HL-60 (cell line): ENCODE data around the gene GGACT.

ENCODE experiments used
- DNase-seq, 2 experiments: peaks; one replicate each; pipeline ENCODE4 v3.0.0-alpha.2; 2010 to 2020; ENCODE audit warnings: low read depth in 1 of 2, low spot score in 1 of 2
- H3K27ac ChIP-seq: fragments of 250-450 bp; sonication (Bioruptor Pico); replicated peaks from 2 replicates; pipeline ENCODE4 v1.5.1; 2020; ENCODE audit warnings: mild to moderate bottlenecking, moderate library complexity
- H3K27me3 ChIP-seq: fragments of 250-450 bp; sonication (Bioruptor Pico); 2 replicates; pipeline ENCODE4 v1.5.1; 2021; ENCODE audit warnings: mild to moderate bottlenecking, moderate library complexity; ENCODE audit not compliant: insufficient read depth, poor library complexity, severe bottlenecking
- H3K4me3 ChIP-seq: replicated peaks from 2 replicates; pipeline ENCODE4 v1.5.1; 2011; ENCODE audit warnings: mild to moderate bottlenecking, control low read depth, low read length; ENCODE audit not compliant: insufficient read depth
- GABPA ChIP-seq: IDR thresholded peaks from 2 replicates; pipeline ENCODE4 v1.6.1; 2012; ENCODE audit warnings: low read depth
- POLR2AphosphoS5 ChIP-seq: IDR thresholded peaks from 2 replicates; pipeline ENCODE4 v1.6.1; 2012; ENCODE audit warnings: low read depth
- SPI1 ChIP-seq: IDR thresholded peaks from 2 replicates; pipeline ENCODE4 v1.6.1; 2012; ENCODE audit warnings: low read depth, mild to moderate bottlenecking, borderline replicate concordance
- TF ChIP-seq, protein P1 (sequence below): IDR thresholded peaks from one replicate; pipeline ENCODE4 v1.5.1; 2011; ENCODE audit warnings: low read length, control low read depth, inconsistent platforms; ENCODE audit not compliant: insufficient read depth
- TF ChIP-seq, protein P2 (sequence below): IDR thresholded peaks from 2 replicates; pipeline ENCODE4 v1.6.1; 2012; ENCODE audit warnings: low read depth; ENCODE audit not compliant: insufficient replicate concordance

GGACT gene

DNA sequence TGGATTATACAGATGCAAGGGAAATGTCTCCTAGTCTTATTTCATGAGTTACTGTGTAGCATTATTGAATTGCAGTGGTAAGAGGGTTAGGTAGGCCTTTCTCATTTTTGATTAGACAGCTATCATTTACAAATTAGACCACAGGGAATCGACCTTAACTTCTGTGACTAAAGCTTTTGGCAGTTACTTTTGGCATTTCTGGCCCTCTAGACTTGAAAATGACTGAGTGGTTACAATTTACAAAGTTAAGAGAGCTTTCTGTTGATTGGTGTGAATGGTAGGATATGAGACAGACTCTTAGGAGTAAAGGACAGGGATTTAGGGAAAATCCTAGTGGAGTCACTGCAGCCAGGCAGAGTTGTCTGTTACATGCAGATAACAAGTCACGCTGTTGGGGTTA lies 86.1 kb downstream of the GGACT start:
- DNase-seq = no peak
- H3K27ac ChIP-seq = no peak overlapping the region
- TF ChIP-seq, protein P1, sequence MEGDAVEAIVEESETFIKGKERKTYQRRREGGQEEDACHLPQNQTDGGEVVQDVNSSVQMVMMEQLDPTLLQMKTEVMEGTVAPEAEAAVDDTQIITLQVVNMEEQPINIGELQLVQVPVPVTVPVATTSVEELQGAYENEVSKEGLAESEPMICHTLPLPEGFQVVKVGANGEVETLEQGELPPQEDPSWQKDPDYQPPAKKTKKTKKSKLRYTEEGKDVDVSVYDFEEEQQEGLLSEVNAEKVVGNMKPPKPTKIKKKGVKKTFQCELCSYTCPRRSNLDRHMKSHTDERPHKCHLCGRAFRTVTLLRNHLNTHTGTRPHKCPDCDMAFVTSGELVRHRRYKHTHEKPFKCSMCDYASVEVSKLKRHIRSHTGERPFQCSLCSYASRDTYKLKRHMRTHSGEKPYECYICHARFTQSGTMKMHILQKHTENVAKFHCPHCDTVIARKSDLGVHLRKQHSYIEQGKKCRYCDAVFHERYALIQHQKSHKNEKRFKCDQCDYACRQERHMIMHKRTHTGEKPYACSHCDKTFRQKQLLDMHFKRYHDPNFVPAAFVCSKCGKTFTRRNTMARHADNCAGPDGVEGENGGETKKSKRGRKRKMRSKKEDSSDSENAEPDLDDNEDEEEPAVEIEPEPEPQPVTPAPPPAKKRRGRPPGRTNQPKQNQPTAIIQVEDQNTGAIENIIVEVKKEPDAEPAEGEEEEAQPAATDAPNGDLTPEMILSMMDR = no peak
- no peak for TF ChIP-seq GABPA
- no peak for TF ChIP-seq POLR2AphosphoS5
- TF ChIP-seq, protein P2, sequence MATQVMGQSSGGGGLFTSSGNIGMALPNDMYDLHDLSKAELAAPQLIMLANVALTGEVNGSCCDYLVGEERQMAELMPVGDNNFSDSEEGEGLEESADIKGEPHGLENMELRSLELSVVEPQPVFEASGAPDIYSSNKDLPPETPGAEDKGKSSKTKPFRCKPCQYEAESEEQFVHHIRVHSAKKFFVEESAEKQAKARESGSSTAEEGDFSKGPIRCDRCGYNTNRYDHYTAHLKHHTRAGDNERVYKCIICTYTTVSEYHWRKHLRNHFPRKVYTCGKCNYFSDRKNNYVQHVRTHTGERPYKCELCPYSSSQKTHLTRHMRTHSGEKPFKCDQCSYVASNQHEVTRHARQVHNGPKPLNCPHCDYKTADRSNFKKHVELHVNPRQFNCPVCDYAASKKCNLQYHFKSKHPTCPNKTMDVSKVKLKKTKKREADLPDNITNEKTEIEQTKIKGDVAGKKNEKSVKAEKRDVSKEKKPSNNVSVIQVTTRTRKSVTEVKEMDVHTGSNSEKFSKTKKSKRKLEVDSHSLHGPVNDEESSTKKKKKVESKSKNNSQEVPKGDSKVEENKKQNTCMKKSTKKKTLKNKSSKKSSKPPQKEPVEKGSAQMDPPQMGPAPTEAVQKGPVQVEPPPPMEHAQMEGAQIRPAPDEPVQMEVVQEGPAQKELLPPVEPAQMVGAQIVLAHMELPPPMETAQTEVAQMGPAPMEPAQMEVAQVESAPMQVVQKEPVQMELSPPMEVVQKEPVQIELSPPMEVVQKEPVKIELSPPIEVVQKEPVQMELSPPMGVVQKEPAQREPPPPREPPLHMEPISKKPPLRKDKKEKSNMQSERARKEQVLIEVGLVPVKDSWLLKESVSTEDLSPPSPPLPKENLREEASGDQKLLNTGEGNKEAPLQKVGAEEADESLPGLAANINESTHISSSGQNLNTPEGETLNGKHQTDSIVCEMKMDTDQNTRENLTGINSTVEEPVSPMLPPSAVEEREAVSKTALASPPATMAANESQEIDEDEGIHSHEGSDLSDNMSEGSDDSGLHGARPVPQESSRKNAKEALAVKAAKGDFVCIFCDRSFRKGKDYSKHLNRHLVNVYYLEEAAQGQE = no peak
- TF ChIP-seq SPI1 = no peak
- H3K27me3 ChIP-seq = peaks cover 3% of the 10 kb centered on the region
- no peak overlapping the region for H3K4me3 ChIP-seq

DNA sequence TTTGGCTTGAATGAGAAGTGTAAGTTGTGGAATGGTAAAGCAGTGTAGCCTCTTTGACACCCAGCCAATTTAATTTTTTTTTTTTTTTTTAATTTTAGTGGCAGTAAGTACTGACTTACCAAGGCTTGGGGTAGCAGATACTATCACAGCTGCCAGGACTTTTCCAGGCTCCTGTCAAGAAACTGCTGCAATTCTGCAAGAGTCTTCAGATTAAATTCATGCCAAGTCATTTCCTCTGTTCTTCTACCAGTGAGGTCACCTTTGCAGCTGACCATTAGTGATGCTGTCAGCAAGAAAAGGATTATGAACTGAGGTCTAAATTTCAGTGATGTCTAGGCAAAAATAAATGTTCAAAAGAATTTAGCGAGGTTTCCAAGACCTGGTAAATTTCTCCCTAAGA lies 91.2 kb downstream of the GGACT start:
- Histone ChIP-seq H3K27me3 (no peaks in the 10 kb centered on the region), H3K27ac (no peak overlapping the region), H3K4me3 (no peak overlapping the region)
- no peak for TF ChIP-seq POLR2AphosphoS5
- no peak for TF ChIP-seq SPI1
- TF ChIP-seq, protein P1 = no peak
- no peak for TF ChIP-seq GABPA
- TF ChIP-seq, protein P2 = no peak
- DNase-seq = no peak

DNA sequence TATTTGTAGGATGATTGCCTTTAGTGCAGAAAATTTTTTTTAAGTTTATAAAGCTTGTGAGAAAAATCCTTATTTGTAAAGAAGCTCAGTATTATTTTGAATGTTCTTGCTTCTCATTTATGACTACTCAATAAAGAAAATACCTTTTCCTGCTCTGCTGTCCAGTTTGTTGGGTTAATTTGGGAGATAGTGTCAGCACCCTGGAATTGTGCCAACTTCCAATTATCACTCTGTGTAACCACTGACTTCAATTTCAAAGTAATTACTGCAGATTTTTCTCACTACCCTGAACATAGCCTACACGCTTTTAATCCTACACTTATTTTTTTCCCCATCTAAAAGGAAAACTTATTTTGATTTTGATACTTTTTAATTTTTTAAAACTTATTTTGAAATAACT lies 93.1 kb downstream of the GGACT start:
- TF ChIP-seq POLR2AphosphoS5 = no peak
- no peak for DNase-seq
- Histone ChIP-seq H3K27ac (no peak overlapping the region), H3K4me3 (no peak overlapping the region), H3K27me3 (no peaks in the 10 kb centered on the region)

DNA sequence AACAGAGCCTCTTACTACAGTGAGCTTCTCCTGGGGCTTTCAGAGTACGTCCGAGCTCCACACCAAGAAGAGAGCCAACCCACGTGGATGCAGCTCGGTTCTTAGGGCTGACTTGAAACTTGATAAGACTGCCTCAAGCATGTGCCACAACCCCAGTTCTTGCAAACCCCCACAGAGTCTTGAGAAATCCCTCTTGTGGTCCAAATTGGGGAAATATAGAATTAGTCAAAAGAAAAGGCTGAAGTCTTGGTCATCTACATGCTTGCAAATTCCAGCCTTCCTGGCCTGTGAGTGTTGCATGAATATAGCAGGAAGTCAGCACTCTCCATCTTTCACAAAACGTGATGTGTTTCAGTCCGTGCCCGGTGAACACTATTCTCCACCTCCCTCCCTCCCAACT lies 95.2 kb downstream of the GGACT start:
- peaks cover 4% of the 10 kb centered on the region for H3K27me3 ChIP-seq
- DNase-seq = peak; percentile 41 to 61
- no peak overlapping the region for H3K4me3 ChIP-seq
- TF ChIP-seq SPI1 (no peak), POLR2AphosphoS5 (no peak), GABPA (no peak)
- TF ChIP-seq, protein P2 = no peak
- TF ChIP-seq, protein P1 = no peak
- no peak overlapping the region for H3K27ac ChIP-seq
